Karpas-422 (cell line): ENCODE measurements around the gene PLCB3. TPM values are rescaled to one million over a fixed set of nuclear protein-coding genes. Genes with fewer than 3 reads are reported as not detected.

ENCODE experiments used
- DNase-seq: peaks from one replicate; pipeline ENCODE4 v3.0.0-alpha.2; 2015
- H2AFZ ChIP-seq: fragments of 200-600 bp; sonication (generic); 2 replicates; pipeline ENCODE4 v1.6.1; 2014; ENCODE audit warnings: antibody characterized with exemption, low read length, mixed read lengths
- H3K27ac ChIP-seq: fragments of 200-600 bp; sonication (generic); 2 replicates; pipeline ENCODE4 v1.5.1; 2014; ENCODE audit warnings: mild to moderate bottlenecking, low read length, moderate library complexity
- H3K27me3 ChIP-seq: fragments of 200-600 bp; sonication (generic); 2 replicates; pipeline ENCODE4 v1.6.1; 2014; ENCODE audit warnings: low read length, mixed read lengths
- H3K36me3 ChIP-seq: fragments of 200-600 bp; sonication (generic); 2 replicates; pipeline ENCODE4 v1.6.1; 2014; ENCODE audit warnings: low read length, mixed read lengths; ENCODE audit not compliant: insufficient read depth
- H3K4me1 ChIP-seq: fragments of 200-600 bp; sonication (generic); 2 replicates; pipeline ENCODE4 v1.6.1; 2014; ENCODE audit warnings: mild to moderate bottlenecking, low read length, mixed read lengths
- H3K4me2 ChIP-seq: fragments of 200-600 bp; sonication (generic); 2 replicates; pipeline ENCODE4 v1.6.1; 2014; ENCODE audit warnings: low read length, low read depth, mild to moderate bottlenecking; ENCODE audit not compliant: poor library complexity, severe bottlenecking
- H3K4me3 ChIP-seq: fragments of 200-600 bp; sonication (generic); 2 replicates; pipeline ENCODE4 v1.5.1; 2014; ENCODE audit warnings: mild to moderate bottlenecking, antibody characterized with exemption, low read length, mixed read lengths
- H3K79me2 ChIP-seq: fragments of 200-600 bp; sonication (generic); 2 replicates; pipeline ENCODE4 v1.6.1; 2014; ENCODE audit warnings: mild to moderate bottlenecking, low read length, mixed read lengths
- H3K9ac ChIP-seq: fragments of 200-600 bp; sonication (generic); 2 replicates; pipeline ENCODE4 v1.6.0; 2014; ENCODE audit warnings: low read length
- H3K9me2 ChIP-seq: fragments of 200-600 bp; sonication (generic), shearing (Covaris generic); replicated peaks from 2 replicates; pipeline ENCODE4 v1.6.0; 2014; ENCODE audit warnings: mild to moderate bottlenecking, low read length, moderate library complexity; ENCODE audit not compliant: insufficient read depth
- H3K9me3 ChIP-seq: fragments of 300-700, 200-600 bp; sonication (generic); 2 replicates; pipeline ENCODE4 v1.6.1; 2014; ENCODE audit warnings: low read length, mixed read lengths
- H4K20me1 ChIP-seq: fragments of 200-600 bp; sonication (generic); 2 replicates; pipeline ENCODE4 v1.6.1; 2014; ENCODE audit warnings: mild to moderate bottlenecking, antibody characterized with exemption, low read length, low read depth; ENCODE audit not compliant: insufficient read depth
- total RNA-seq: library from RNA; depleted of rRNA; stranded (reverse); fragments of >200 nt; shearing (Covaris generic); gene quantifications from 2 replicates; pipeline ENCODE4 v1.2.3, GENCODE V29; 2014; ENCODE audit warnings: low replicate concordance

The PLCB3 gene
- total RNA-seq, 1 experiment from 2014 or later: 5.7 TPM

DNA sequence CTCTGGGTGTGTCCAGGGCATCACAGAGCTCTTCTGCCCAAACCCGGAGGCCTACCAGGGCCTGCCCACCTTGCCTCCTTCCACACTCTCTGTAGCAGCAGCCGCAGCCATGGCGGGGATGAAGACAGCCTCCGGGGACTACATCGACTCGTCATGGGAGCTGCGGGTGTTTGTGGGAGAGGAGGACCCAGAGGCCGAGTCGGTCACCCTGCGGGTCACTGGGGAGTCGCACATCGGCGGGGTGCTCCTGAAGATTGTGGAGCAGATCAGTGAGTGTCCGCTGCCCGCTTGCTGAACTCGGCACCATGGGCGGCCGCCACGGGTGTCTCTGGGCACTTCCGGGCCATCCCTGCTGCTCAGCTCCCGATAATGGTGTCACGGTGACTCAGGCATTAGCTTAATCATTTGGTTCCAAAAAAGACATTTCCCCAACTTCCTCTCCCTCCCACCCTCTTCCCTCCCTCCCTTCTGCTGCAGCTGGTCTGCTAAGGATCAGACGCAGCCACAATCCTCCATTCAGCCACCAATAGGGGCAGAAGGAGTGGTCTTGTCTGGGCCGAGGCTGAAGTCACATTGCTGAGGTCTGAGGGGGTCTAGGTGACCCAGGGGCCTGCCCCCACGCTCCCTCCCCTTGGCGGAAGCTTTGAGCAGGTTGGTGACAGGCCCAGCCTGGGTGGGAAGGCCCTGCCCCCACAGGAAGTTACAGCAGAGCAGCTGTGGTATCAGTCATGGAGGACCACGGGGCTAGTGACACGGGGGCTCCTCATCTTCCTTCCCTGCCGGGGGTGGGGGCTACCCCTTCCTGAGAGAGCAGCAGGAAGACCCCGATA lies 43.9 kb upstream of the PLCB3 start:
- Histone ChIP-seq H3K9ac (peak overlapping the region; percentile 91), H4K20me1 (peaks cover 8% of the 10 kb centered on the region; the same call in 1 of the 2 replicates), H3K4me3 (peak overlapping the region; percentile 82), H3K27me3 (no peaks in the 10 kb centered on the region), H3K4me2 (peak overlapping the region; percentile 90), H3K79me2 (peaks cover 18% of the 10 kb centered on the region; the same call in 1 of the 2 replicates), H3K27ac (peak overlapping the region; percentile 92), H3K9me2 (no peaks in the 10 kb centered on the region), H3K9me3 (no peaks in the 10 kb centered on the region), H2AFZ (no peak overlapping the region; the same call in 1 of the 2 replicates), H3K4me1 (peaks cover 75% of the 10 kb centered on the region), H3K36me3 (peaks cover 21% of the 10 kb centered on the region; the same call in 1 of the 2 replicates)
- DNase-seq: peak; percentile 83

DNA sequence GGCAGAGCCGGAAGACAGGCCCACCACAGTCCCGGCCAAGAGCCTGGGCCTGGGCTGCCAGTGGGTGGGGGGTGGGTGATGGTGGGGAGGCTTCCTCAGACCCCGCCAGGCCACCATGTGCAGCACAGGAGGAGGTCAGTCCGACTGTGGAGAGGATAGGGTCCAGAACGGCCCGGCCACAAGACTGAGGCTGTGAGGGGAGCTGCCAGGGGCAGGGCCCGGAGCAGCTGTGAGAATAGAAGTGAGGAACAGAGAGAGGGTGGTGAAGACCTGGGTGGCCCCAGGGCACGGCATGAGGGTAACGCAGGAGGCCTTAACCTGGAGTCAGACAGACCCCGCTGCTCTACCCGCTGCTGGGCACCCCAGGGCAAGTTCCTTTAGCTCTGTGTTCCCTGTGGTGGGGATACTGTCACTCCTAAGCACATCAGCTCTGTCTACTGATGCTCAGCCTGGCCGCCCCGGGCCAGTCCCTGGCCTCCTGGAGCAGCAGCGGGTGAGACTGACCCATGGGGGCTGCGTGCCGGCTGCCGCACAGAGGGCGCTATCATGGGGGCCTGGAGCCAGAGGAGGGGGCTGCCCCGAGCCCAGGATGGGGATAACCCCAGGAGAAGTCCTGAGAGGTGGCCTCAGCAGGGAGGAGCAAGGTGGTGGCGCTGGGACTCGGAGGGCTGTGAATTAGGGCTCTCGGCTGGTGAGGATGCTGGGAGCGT lies 43.1 kb upstream of the PLCB3 start:
- H3K36me3 ChIP-seq: peaks cover 18% of the 10 kb centered on the region; the same call in 1 of the 2 replicates
- peaks cover 18% of the 10 kb centered on the region; the same call in 1 of the 2 replicates for H3K79me2 ChIP-seq
- DNase-seq: no peak
- no peaks in the 10 kb centered on the region for H3K27me3 ChIP-seq
- peak overlapping the region; percentile 82 for H3K4me3 ChIP-seq
- peak overlapping the region; percentile 92 for H3K27ac ChIP-seq
- peak overlapping the region; percentile 91 for H3K9ac ChIP-seq
- H2AFZ ChIP-seq: no peak overlapping the region
- H3K4me1 ChIP-seq: peaks cover 74% of the 10 kb centered on the region
- H3K4me2 ChIP-seq: peak overlapping the region; percentile 90
- no peaks in the 10 kb centered on the region for H3K9me3 ChIP-seq
- no peaks in the 10 kb centered on the region for H3K9me2 ChIP-seq
- H4K20me1 ChIP-seq: peaks cover 8% of the 10 kb centered on the region; the same call in 1 of the 2 replicates

DNA sequence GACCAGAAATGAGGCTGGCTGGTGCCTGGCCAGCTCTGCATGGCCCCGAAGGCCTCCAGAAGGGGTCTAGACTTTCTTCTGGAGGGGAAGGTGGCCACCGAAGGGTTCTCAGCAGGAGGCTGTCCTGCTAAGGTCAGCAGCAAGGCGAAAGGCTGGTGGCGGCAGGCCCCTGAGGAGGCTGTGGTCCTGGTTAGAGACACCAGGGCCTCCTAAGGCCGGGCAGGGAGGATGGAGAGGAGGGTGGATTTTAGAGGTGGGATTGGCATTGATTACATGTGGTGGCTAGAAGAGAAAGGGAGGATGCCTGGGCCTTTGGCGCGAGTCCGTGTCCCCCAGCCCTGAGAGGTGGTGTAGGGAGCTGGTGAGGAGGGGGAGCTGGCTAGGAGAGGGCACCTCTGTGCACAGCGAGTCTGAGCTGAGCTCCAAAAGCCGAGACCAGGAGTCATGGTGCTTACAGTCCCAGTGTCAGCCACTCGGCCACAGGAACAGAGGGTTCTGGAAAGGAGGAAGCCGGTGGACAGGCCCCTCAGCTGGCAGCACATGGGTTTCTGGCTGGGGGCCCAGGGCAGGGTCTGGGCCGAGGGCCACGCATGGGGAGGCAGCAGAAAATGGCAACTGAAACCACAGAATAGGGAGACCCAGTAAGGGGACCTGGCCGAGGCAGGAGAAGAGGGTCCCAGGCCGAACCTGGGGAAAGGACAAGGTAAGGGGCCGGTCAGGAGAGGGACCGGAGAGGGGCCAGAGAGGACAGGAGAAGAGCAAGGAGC lies 42.4 kb upstream of the PLCB3 start:
- Histone ChIP-seq H3K4me1 (peaks cover 73% of the 10 kb centered on the region), H3K36me3 (peaks cover 15% of the 10 kb centered on the region; the same call in 1 of the 2 replicates), H3K4me3 (no peak overlapping the region), H3K79me2 (peaks cover 18% of the 10 kb centered on the region; the same call in 1 of the 2 replicates), H3K27me3 (no peaks in the 10 kb centered on the region), H3K4me2 (no peak overlapping the region), H3K9ac (peak overlapping the region; percentile 91; the same call in 1 of the 2 replicates), H4K20me1 (peaks cover 8% of the 10 kb centered on the region; the same call in 1 of the 2 replicates), H3K27ac (peak overlapping the region; percentile 92; the same call in 1 of the 2 replicates), H3K9me2 (no peaks in the 10 kb centered on the region), H2AFZ (no peak overlapping the region), H3K9me3 (no peaks in the 10 kb centered on the region)
- DNase-seq: no peak

DNA sequence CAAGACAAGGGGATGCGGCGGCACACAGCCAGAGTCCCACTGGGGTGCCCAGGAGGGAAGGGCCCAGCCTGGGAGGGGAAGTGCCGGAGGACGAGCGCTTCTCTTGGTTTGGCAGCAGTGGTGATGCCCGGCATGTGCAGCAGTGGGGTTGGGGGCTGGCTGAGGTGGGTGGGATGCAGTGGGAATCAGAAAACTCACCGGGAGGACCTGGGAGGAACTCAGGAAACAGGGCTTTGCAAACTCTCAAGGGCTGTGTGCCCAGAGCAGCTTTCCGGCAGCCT lies 41.8 kb upstream of the PLCB3 start:
- no peak overlapping the region for H3K27ac ChIP-seq
- peaks cover 73% of the 10 kb centered on the region for H3K4me1 ChIP-seq
- no peak overlapping the region for H3K4me3 ChIP-seq
- no peak for DNase-seq
- no peak overlapping the region for H2AFZ ChIP-seq
- H3K9ac ChIP-seq: no peak overlapping the region
- no peaks in the 10 kb centered on the region for H3K9me3 ChIP-seq
- H3K27me3 ChIP-seq: no peaks in the 10 kb centered on the region
- peaks cover 8% of the 10 kb centered on the region; the same call in 1 of the 2 replicates for H4K20me1 ChIP-seq
- H3K4me2 ChIP-seq: no peak overlapping the region
- no peaks in the 10 kb centered on the region for H3K9me2 ChIP-seq
- H3K36me3 ChIP-seq: peaks cover 14% of the 10 kb centered on the region; the same call in 1 of the 2 replicates
- H3K79me2 ChIP-seq: peaks cover 18% of the 10 kb centered on the region; the same call in 1 of the 2 replicates

DNA sequence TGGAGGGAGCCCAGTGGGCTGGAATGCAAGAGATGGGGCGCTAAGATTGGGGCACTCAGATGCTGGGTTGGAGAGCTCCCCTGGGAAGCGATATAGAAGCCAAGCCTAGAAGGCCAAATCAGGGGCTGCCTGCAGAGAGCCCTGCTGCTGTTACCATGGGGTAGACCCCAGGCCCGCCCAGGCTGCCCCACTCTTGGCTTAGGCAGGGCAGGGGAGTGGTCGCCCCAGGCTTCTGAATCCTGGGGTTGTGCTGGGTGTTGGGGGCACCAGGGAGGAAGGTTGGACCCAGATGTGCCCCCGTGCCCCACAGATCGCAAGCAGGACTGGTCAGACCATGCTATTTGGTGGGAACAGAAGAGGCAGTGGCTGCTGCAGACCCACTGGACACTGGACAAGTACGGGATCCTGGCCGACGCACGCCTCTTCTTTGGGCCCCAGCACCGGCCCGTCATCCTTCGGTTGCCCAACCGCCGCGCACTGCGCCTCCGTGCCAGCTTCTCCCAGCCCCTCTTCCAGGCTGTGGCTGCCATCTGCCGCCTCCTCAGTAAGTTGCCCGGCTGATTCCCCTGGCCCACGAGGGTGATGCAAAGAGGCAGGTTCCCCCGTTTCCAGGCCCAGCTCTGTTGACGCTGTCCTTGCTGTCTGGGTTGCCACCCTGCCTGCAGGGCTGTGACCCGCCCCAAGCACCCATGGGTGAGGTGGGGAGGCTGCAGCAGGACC lies 40.9 kb upstream of the PLCB3 start:
- no peaks in the 10 kb centered on the region for H3K27me3 ChIP-seq
- H4K20me1 ChIP-seq: peaks cover 8% of the 10 kb centered on the region; the same call in 1 of the 2 replicates
- H3K79me2 ChIP-seq: peaks cover 15% of the 10 kb centered on the region; the same call in 1 of the 2 replicates
- H3K4me2 ChIP-seq: no peak overlapping the region
- no peaks in the 10 kb centered on the region for H3K9me2 ChIP-seq
- peaks cover 73% of the 10 kb centered on the region for H3K4me1 ChIP-seq
- no peak for DNase-seq
- H2AFZ ChIP-seq: no peak overlapping the region
- H3K36me3 ChIP-seq: peaks cover 14% of the 10 kb centered on the region; the same call in 1 of the 2 replicates
- no peak overlapping the region for H3K4me3 ChIP-seq
- no peak overlapping the region for H3K9ac ChIP-seq
- H3K9me3 ChIP-seq: no peaks in the 10 kb centered on the region
- no peak overlapping the region for H3K27ac ChIP-seq

DNA sequence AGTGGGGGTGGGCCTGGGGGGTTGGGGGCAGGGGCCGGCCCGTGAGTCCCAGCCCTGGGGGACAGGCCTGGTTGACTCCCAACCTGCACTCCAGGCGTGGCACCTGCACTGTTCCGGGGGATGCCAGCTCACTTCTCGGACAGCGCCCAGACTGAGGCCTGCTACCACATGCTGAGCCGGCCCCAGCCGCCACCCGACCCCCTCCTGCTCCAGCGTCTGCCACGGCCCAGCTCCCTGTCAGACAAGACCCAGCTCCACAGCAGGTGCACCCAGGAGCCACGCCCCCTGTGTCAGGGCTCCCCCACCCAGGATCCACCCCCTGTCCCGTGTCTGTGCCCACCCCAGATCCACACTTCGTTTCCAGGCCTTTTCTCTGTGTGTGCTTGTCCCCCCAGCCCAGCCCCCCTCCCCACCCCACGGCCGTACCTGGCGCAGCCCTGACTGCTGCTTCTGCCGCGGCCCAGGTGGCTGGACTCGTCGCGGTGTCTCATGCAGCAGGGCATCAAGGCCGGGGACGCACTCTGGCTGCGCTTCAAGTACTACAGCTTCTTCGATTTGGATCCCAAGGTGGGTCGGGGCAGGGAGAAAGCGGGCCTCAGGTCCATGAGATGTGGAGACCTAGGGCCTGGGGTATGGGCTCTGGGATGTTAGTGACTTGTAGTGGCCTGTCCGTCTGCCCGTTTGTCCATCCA lies 40.0 kb upstream of the PLCB3 start:
- no peak for DNase-seq
- peaks cover 8% of the 10 kb centered on the region; the same call in 1 of the 2 replicates for H4K20me1 ChIP-seq
- no peak overlapping the region for H3K4me3 ChIP-seq
- H3K4me2 ChIP-seq: no peak overlapping the region
- no peak overlapping the region for H2AFZ ChIP-seq
- no peak overlapping the region for H3K9ac ChIP-seq
- peaks cover 71% of the 10 kb centered on the region for H3K4me1 ChIP-seq
- peaks cover 14% of the 10 kb centered on the region; the same call in 1 of the 2 replicates for H3K36me3 ChIP-seq
- peaks cover 12% of the 10 kb centered on the region; the same call in 1 of the 2 replicates for H3K79me2 ChIP-seq
- no peaks in the 10 kb centered on the region for H3K9me2 ChIP-seq
- H3K27me3 ChIP-seq: no peaks in the 10 kb centered on the region
- no peak overlapping the region for H3K27ac ChIP-seq
- H3K9me3 ChIP-seq: no peaks in the 10 kb centered on the region

DNA sequence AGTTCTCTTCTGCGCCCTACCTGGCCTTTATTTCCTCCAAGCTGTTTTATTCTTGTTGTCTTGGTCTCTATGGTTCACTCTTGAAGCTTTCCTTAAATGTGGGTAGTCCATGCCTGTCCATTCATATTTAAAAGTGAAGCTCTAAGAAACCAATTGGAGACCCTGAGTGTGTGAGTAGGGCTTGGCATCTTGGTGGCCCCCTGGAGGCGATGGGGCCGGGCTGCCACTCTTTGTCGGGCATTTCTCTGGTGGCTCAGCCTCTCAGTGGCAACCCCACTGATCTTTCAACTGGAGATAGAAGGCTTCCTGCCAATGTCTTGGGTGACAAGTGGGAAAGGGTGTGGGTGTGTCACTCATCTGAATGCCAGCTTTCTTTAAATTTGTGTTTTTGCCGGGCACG lies 34.5 kb upstream of the PLCB3 start:
- Histone ChIP-seq H3K36me3 (peaks cover 15% of the 10 kb centered on the region; the same call in 1 of the 2 replicates), H3K4me1 (peaks cover 40% of the 10 kb centered on the region), H3K27ac (no peak overlapping the region), H3K27me3 (no peaks in the 10 kb centered on the region), H3K4me3 (no peak overlapping the region), H4K20me1 (no peaks in the 10 kb centered on the region), H3K4me2 (no peak overlapping the region), H2AFZ (no peak overlapping the region), H3K79me2 (no peaks in the 10 kb centered on the region), H3K9me2 (no peaks in the 10 kb centered on the region), H3K9ac (no peak overlapping the region), H3K9me3 (no peaks in the 10 kb centered on the region)
- DNase-seq: no peak
